ENCODE measurements around the gene GDPD5.

GDPD5 gene

GRCh38 chr11:75553182-75553581 lies 27.4 kb upstream of the GDPD5 start:
- no peak for ATAC-seq
- TF ChIP-seq ESRRG (CRISPR knock-in tag; IDR thresholded peaks at IDR 0.05) = no peak
- no peak for TF ChIP-seq PPARA (CRISPR knock-in tag; IDR thresholded peaks at IDR 0.05; ENCODE audit: borderline replicate concordance)
- TF ChIP-seq ZFP3 (CRISPR knock-in tag; IDR thresholded peaks at IDR 0.05) = no peak
- TF ChIP-seq OSR1 (CRISPR knock-in tag; IDR thresholded peaks at IDR 0.05) = no peak
- no peak for TF ChIP-seq ISL1 (CRISPR knock-in tag; IDR thresholded peaks at IDR 0.05)
- TF ChIP-seq ZFP30 (CRISPR knock-in tag; IDR thresholded peaks at IDR 0.05) = no peak
- no peak for TF ChIP-seq POU6F1 (CRISPR knock-in tag; IDR thresholded peaks at IDR 0.05; ENCODE audit: borderline replicate concordance, low read depth)

GRCh38 chr11:75549370-75549958 lies 23.7 kb upstream of the GDPD5 start:
- ATAC-seq = no peak
- TF ChIP-seq CSRNP3 (CRISPR knock-in tag; IDR thresholded peaks at IDR 0.05) (no peak), ZNF565 (CRISPR knock-in tag; conservative IDR thresholded peaks at IDR 0.05; ENCODE audit: low read depth) (no peak)

GRCh38 chr11:75548595-75549272 lies 23.0 kb upstream of the GDPD5 start:
- TF ChIP-seq ZNF70 (CRISPR knock-in tag; IDR thresholded peaks at IDR 0.05) (no peak), BACH2 (CRISPR knock-in tag; IDR thresholded peaks at IDR 0.05; ENCODE audit: borderline replicate concordance) (no peak), TOX (CRISPR knock-in tag; IDR thresholded peaks at IDR 0.05; ENCODE audit: borderline replicate concordance) (no peak), ZFP30 (CRISPR knock-in tag; IDR thresholded peaks at IDR 0.05) (no peak), OSR1 (CRISPR knock-in tag; IDR thresholded peaks at IDR 0.05) (no peak), ISL1 (CRISPR knock-in tag; IDR thresholded peaks at IDR 0.05) (no peak), ZC3H10 (CRISPR knock-in tag; IDR thresholded peaks at IDR 0.05) (no peak), RARB (CRISPR knock-in tag; IDR thresholded peaks at IDR 0.05) (no peak), PATZ1 (CRISPR knock-in tag; IDR thresholded peaks at IDR 0.05; ENCODE audit: borderline replicate concordance) (no peak), CSRNP3 (CRISPR knock-in tag; IDR thresholded peaks at IDR 0.05) (no peak), POU6F1 (CRISPR knock-in tag; IDR thresholded peaks at IDR 0.05; ENCODE audit: borderline replicate concordance, low read depth) (no peak), CSDC2 (CRISPR knock-in tag; IDR thresholded peaks at IDR 0.05) (no peak), ESRRG (CRISPR knock-in tag; IDR thresholded peaks at IDR 0.05) (no peak), TCF4 (CRISPR knock-in tag; IDR thresholded peaks at IDR 0.05; ENCODE audit: borderline replicate concordance) (no peak), ZFP3 (CRISPR knock-in tag; IDR thresholded peaks at IDR 0.05) (no peak), CREB5 (CRISPR knock-in tag; IDR thresholded peaks at IDR 0.05; ENCODE audit: low read depth) (no peak)
- no peak for ATAC-seq
